ENCODE results near the gene PPM1H.
"Not testable (repeated sequence)": the region's sequence is repeated elsewhere in the genome, so short reads cannot be mapped to it uniquely, and the experiment has no call there.

The PPM1H gene

DNA sequence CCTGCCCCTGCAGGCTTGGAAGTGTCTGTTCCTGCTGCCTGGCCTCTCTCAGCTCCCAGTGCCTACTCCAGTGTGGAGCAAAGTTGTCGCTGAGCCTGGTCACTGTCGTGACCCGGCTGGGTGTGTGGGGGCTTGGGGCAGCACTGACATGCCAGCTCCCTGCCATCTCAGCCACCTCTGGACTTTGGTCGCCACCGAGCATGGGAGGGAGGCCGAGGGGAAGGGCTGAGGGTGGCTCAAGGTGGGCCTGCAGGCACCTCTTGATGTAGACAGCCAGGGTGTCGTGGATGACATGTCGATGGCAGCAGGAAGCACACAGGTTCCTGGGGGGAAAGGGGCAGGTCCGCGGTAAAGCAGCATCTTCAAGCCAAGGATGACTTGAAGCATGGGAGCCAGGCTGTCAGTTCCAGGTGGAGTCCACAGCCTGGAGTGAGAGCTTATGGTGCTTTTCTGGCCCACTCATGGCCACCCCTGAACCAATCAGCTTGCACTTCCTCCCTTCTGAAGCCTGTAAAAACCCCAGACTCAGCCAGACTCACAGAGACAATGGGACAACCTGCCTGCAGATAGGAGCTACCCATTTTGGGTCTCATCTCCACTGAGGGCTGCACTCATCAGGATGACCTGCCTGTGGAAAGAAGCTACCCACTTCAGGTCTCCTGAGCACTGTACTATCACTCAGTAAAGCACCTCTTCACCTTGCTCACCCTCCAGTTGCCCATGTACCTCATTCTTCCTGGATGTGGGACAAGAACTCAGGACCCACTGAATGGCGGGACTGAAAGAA lies 258.2 kb downstream of the PPM1H start:
- H3K9ac ChIP-seq (ENCODE audit: low read depth, low read length) = no peak overlapping the region
- peaks cover 12% of the 10 kb centered on the region for H3K9me3 ChIP-seq (ENCODE audit: control insufficient read depth, insufficient read depth, low read length)
- H3K4me1 ChIP-seq (ENCODE audit: insufficient read depth, low read length) = no peaks in the 10 kb centered on the region
- peaks cover 5% of the 10 kb centered on the region; the same call in 1 of the 2 replicates for H3K36me3 ChIP-seq (ENCODE audit: insufficient read depth, low read length)

DNA sequence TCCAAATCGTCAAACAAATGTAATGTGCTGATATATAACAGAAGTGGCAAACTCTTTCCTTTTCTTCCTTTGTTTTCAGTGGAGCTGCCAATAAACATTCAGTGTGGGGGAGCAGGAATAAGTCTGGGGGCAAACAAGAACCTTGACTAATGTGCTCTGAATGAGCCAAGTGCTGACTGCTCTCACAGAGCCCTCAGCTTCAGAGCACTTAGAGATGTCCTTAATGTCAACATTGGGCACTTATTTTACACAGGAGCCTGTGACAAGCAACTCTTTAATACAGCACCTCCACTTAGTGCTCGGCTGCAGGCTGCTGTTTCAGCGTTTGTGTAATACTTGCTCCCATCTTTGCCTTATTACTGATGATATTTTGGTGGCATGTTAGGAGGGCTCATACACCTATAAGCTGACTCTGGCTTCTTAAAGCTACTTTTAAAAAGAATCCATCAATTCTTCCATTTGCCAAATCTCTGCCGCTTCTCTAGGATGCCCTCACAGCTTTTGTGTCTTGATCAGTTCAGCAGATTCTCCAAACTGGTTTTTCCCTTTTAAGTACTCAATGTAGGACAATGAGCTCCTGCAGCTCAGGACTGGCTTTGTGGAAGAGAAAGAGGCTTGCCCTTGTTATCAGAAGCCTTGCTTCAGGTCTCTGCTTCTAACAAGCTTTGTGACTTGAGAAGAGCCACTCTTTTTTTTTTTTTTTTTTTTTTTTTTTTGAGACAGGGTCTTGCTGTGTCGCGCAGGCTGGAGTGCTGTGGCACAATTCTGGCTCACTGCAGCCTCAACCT lies 261.7 kb downstream of the PPM1H start:
- Histone ChIP-seq H3K9me3 (ENCODE audit: control insufficient read depth, insufficient read depth, low read length) (peaks cover 12% of the 10 kb centered on the region), H3K4me1 (ENCODE audit: insufficient read depth, low read length) (no peaks in the 10 kb centered on the region)

DNA sequence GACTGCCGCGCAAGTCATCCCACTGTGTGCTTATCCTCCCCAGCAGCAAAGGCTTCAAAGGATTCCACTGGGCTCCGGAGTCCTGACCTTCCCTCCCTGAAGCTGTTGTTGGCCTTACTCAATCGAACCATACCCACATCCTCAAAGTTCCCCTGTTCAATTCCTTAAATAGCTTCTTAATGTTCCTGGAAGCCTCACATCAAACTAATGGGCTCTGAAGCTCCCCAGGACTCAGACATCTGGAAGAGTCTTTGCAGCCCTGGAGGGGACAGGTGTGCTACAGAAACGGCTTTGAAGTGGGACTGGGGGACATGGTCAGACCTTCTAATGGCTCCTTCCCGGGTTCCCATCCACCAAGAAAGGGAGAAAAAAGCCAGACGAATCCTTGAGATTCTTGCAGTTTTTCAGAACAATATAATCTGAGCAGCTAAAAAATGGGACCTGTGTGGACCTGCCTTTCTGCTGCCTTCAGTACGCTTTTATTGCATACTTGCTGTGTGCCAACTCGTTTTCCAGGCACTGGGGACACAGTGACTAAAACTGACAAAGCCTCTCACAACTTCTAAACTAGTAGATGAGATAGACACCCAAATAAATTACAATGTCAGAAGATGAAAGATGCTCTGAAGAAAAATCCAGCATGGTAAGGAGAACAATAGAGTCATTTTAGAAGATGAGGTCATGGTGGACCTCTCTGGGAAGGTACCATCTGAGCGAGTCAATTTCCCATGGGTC lies 263.8 kb downstream of the PPM1H start:
- H3K9ac ChIP-seq (ENCODE audit: low read depth, low read length) = no peak overlapping the region
- H3K36me3 ChIP-seq (ENCODE audit: insufficient read depth, low read length) = peaks cover 3% of the 10 kb centered on the region; the same call in 1 of the 2 replicates
- no peaks in the 10 kb centered on the region for H3K9me3 ChIP-seq (ENCODE audit: control insufficient read depth, insufficient read depth, low read length)
- H3K4me1 ChIP-seq (ENCODE audit: insufficient read depth, low read length) = no peaks in the 10 kb centered on the region

More for the DNA sequence above, 261.7 kb downstream of the PPM1H start:
- Histone ChIP-seq H3K36me3 (ENCODE audit: insufficient read depth, low read length) (peaks cover 5% of the 10 kb centered on the region; the same call in 1 of the 2 replicates), H3K9ac (ENCODE audit: low read depth, low read length) (no peak overlapping the region)

DNA sequence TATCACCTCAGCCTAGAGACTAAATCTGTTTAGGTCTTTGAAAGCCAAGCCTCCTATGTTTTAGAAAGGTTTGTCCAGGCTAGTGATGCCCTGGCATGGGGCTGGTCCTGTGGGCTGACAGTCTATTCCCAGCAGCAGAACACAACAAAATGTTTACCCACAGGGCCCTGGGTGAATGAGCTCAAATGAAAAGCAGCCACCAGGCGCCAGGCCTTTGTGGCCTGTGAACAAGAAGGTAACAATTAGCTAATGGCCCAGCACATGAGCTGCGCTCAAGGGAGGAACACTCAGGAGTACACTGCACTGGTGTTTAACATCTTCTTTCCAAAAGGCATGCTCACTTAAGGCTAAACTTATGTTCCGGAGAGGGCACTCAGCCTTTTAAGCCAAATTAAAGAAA lies 266.2 kb downstream of the PPM1H start:
- Histone ChIP-seq H3K9me3 (ENCODE audit: control insufficient read depth, insufficient read depth, low read length) (no peaks in the 10 kb centered on the region), H3K4me1 (ENCODE audit: insufficient read depth, low read length) (no peaks in the 10 kb centered on the region; the same call in 1 of the 2 replicates), H3K36me3 (ENCODE audit: insufficient read depth, low read length) (peaks cover 3% of the 10 kb centered on the region; the same call in 1 of the 2 replicates), H3K9ac (ENCODE audit: low read depth, low read length) (no peak overlapping the region)

DNA sequence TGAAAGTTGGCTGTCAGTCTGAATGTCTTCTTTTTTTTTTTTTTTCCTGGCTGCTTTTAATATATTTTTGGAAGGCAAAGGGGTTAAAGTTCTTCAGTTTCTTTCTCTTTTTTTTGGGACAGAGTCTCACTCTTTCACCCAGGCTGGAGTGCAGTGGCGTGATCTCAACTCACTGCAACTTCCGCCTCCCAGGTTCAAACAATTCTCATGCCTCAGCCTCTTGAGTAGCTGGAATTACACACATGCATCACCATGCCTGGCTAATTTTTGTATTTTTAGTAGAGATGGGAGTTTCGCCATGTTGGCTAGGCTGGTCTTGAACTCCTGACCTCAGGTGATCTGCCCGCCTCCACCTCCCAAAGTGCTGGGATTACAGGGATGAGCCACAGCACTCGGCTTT lies 270.0 kb downstream of the PPM1H start:
- not testable (repeated sequence) for H3K4me1 ChIP-seq (ENCODE audit: insufficient read depth, low read length); H3K9ac ChIP-seq (ENCODE audit: low read depth, low read length); H3K9me3 ChIP-seq (ENCODE audit: control insufficient read depth, insufficient read depth, low read length); H3K36me3 ChIP-seq (ENCODE audit: insufficient read depth, low read length)

DNA sequence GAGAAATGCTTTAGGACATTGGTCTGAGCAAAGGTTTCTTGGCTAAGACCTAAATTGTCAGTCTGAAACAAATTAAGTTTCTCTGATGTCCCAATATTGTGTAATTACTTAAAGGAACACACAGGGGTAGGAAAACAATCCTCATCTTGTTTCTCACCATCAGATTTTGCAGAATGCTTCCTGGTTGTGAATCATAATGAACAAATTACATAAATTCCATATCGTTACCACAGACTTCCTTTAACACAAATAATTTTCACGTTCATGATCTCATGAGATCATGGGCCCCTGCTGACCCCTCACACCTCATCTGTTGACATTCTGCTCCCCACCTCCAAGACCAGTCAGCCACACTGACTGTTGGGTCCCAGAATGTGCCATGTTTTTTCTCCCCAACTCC lies 274.2 kb downstream of the PPM1H start:
- H3K4me1 ChIP-seq (ENCODE audit: insufficient read depth, low read length) = peaks cover 42% of the 10 kb centered on the region
- H3K9ac ChIP-seq (ENCODE audit: low read depth, low read length) = no peak overlapping the region

DNA sequence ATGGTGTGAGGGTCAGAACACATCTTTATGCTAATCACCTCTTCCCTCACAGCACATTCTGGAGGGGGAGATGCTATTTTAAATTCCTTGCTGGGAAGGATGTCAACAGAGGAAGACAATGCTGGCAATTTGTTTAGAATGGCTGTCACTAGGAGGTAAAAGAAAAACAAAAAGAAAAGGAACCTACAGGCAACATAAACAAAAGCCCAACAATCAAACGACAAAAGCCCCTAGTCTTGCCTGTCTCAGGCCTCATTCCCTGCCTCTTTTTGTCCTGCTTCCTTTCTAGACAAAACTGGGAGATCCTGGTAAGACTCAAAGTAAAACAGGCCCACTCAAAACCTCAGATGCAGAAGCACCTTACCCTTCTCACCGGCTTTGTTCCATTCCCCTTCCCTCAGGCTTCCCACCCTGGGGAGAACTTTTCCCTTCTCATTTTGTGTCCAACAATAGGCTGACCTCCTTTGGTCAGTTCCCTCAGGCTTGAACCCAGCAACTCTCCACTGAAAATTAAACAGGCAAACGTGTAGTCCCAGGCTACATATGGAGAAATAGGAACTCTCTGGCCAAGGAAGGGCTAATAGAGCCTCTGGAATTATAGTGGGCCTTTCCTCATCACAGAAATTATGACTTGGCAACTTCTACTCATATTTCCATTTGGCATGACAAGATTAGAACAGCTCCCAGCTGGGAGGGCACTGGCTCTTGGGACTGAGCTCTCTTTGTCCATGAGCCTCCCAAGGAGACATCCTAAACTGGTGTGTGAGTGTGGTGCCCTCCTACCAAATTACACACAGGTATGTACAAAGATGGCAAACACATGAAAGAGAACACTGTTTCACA lies 275.3 kb downstream of the PPM1H start:
- H3K36me3 ChIP-seq (ENCODE audit: insufficient read depth, low read length) = no peaks in the 10 kb centered on the region; the same call in 1 of the 2 replicates
- peaks cover 53% of the 10 kb centered on the region for H3K4me1 ChIP-seq (ENCODE audit: insufficient read depth, low read length)
- H3K9me3 ChIP-seq (ENCODE audit: control insufficient read depth, insufficient read depth, low read length) = peaks cover 3% of the 10 kb centered on the region; the same call in 1 of the 2 replicates
- no peak overlapping the region for H3K9ac ChIP-seq (ENCODE audit: low read depth, low read length)

More for the DNA sequence above, 274.2 kb downstream of the PPM1H start:
- peaks cover 3% of the 10 kb centered on the region; the same call in 1 of the 2 replicates for H3K9me3 ChIP-seq (ENCODE audit: control insufficient read depth, insufficient read depth, low read length)
- H3K36me3 ChIP-seq (ENCODE audit: insufficient read depth, low read length) = no peaks in the 10 kb centered on the region; the same call in 1 of the 2 replicates

DNA sequence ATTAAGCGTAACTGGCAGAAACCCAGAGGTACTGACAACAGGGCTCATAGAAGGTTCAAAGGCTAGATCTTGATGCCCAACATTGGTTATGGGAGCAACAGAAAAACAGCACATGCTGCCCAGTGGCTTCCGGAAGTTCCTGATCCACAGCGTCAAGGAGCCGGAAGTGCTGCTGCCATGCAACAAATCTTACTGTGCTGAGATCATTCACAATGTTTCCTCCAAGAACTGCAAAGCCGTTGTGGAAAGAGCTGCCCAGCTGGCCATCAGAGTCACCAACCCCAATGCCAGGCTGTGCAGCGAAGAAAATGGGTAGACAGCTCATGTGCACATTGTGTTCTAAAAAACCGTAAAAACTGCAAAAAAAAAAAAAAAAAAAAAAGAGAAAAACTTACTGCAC lies 276.0 kb downstream of the PPM1H start:
- Histone ChIP-seq H3K9ac (ENCODE audit: low read depth, low read length) (no peak overlapping the region), H3K4me1 (ENCODE audit: insufficient read depth, low read length) (peaks cover 61% of the 10 kb centered on the region), H3K36me3 (ENCODE audit: insufficient read depth, low read length) (no peaks in the 10 kb centered on the region; the same call in 1 of the 2 replicates), H3K9me3 (ENCODE audit: control insufficient read depth, insufficient read depth, low read length) (peaks cover 3% of the 10 kb centered on the region; the same call in 1 of the 2 replicates)

DNA sequence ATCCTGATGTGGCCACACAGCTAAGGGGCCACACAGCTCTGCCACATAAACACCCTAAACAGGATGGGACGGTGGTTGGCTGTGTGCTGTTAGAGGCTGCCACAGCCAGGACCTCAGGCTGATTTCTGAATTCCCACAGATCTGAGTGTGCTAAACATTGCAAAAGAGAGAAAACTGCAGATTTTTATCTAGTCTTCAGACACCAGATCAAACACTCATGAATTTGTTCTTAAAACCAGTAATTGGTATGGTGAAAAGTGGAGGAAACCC lies 277.7 kb downstream of the PPM1H start:
- no peak overlapping the region for H3K9ac ChIP-seq (ENCODE audit: low read depth, low read length)
- peaks cover 75% of the 10 kb centered on the region for H3K4me1 ChIP-seq (ENCODE audit: insufficient read depth, low read length)
- H3K36me3 ChIP-seq (ENCODE audit: insufficient read depth, low read length) = no peaks in the 10 kb centered on the region; the same call in 1 of the 2 replicates
- H3K9me3 ChIP-seq (ENCODE audit: control insufficient read depth, insufficient read depth, low read length) = peaks cover 3% of the 10 kb centered on the region; the same call in 1 of the 2 replicates

DNA sequence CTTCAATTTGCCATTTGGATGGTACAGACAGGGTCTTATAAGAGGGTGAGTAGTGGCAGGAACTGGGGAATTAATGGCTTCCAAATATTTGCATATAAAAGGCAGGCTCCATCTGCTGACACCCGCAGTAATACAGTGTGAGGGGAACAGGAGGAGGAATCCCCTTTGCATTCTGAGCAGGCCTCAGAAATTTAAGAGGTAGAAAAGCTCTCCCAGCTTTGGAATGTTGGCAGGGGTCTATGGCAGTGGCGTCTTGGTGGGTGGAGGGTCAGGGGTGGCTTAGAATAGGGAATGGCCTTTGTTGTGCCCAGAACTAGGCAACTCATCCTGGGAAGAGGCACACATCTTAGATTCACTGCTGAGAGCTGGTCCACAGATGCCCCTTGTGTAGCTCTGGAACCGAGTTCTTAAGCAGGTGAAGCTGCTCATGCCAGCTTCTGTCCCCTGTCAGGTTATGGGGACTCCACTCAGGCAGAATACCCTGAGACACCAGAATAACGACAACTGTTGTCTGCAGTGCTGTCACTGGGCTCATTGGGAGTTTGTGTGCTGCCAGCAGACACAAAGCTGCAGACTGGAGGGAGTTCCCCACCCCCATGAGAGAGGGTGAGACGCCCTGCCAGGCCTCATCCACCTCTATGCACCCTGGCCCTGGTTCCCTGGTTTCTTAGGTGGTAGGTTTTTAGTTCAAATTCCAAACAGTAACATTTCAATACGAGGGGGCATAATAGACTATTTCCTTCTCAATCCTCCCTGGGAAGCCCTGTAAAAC lies 278.2 kb downstream of the PPM1H start:
- Histone ChIP-seq H3K4me1 (ENCODE audit: insufficient read depth, low read length) (peaks cover 75% of the 10 kb centered on the region), H3K36me3 (ENCODE audit: insufficient read depth, low read length) (no peaks in the 10 kb centered on the region), H3K9ac (ENCODE audit: low read depth, low read length) (no peak overlapping the region), H3K9me3 (ENCODE audit: control insufficient read depth, insufficient read depth, low read length) (peaks cover 3% of the 10 kb centered on the region; the same call in 1 of the 2 replicates)

DNA sequence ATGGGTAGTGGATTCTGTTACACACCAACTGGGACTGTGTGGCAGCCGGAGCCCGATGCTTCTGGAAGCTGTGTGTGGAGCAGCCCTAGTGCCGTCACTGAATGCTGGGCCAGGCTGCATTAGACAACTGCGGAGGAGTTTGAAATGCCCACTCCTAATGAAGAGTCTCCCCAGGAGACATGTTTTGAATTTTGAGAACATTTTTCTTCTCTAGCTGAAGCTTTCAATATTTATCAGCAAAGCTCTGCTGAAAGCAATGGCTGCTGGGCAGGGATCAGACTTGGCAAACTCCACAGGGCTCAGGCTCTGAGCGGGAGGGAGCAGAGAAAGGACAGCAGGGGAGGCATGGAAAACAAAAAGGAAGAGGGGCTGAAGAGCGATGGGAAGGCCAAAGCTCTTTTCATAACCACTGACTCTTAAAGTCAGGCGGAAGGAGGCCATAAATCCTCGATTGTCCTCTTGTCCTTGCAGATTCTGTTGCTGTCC lies 279.2 kb downstream of the PPM1H start:
- H3K4me1 ChIP-seq (ENCODE audit: insufficient read depth, low read length) = peaks cover 75% of the 10 kb centered on the region
- H3K9ac ChIP-seq (ENCODE audit: low read depth, low read length) = no peak overlapping the region
- H3K36me3 ChIP-seq (ENCODE audit: insufficient read depth, low read length) = no peaks in the 10 kb centered on the region
- peaks cover under 1% of the 10 kb centered on the region; the same call in 1 of the 2 replicates for H3K9me3 ChIP-seq (ENCODE audit: control insufficient read depth, insufficient read depth, low read length)

DNA sequence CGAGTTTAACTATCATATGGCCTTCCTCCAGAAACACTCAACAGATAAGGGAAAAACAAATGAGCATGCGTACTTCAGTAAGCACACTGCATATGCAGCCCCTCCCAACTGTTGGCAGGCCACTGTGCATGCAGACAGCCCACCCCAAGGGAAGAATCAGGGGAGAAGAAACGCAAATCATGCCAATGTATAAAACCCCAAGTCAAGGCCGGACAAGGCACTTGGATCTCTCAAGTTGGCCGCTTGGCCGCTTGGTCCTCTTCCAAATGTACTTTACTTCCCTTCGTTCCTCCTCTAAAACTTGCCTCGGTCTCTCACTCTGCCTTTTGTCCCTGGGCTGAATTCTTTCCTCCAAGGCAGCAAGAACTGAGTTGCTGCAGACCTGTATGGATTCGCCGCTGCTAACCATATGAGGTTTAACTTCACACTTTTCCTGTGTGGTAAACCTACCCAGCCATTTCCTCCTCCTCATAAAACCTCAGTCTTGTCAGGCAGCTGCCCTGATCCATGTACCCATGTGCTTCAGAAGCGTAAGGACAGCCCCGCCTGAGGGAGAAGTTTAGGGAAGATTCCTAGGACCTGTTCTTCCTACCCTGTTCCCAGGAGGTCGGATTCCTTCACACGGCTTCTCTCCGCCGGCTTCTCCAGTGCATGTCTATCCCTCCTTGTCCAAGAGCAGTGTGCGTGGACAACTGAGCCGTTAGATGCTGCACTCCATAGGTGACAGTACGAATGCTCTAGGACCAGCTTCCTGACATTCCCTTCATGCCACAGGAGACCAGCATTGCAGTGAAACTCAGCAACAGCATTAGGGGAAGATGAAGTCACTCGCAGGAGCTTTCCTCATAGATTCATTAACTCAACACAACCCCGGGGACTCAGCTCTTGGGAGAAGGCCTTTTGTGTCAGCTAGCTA lies 280.4 kb downstream of the PPM1H start:
- no peaks in the 10 kb centered on the region; the same call in 1 of the 2 replicates for H3K9me3 ChIP-seq (ENCODE audit: control insufficient read depth, insufficient read depth, low read length)
- H3K36me3 ChIP-seq (ENCODE audit: insufficient read depth, low read length) = no peaks in the 10 kb centered on the region
- peaks cover 65% of the 10 kb centered on the region for H3K4me1 ChIP-seq (ENCODE audit: insufficient read depth, low read length)
- H3K9ac ChIP-seq (ENCODE audit: low read depth, low read length) = no peak overlapping the region
